GM12878 (cell line): ENCODE measurements around the gene IQCH. TPM values are rescaled to one million over a fixed set of nuclear protein-coding genes. Genes with fewer than 3 reads are reported as not detected.

Source experiments
- ATAC-seq: fragments of 200-7000 bp; cut with Tn5 transposase; 3 replicates; pipeline ENCODE4 v1.9.1; 2020; ENCODE audit warnings: mild to moderate bottlenecking, moderate library complexity
- BruUV-seq: library from RNA; stranded (reverse); fragments of 400-500 nt; replicated peaks from 2 replicates; lab custom pipeline; 2021; lab: Mats Ljungman, UMichigan
- CTCF ChIA-PET: fragments of 300-600 bp; sonication (Branson Sonifier 250); formaldehyde crosslinking; extraction: SDS; loops from one replicate; lab custom pipeline; 2021; ENCODE audit warnings: inconsistent platforms; lab: Yijun Ruan, JAX
- POLR2A ChIA-PET: fragments of 350-600 bp; formaldehyde crosslinking; extraction: SDS; loops from one replicate; lab custom pipeline; 2021; ENCODE audit warnings: inconsistent platforms; lab: Charles Lee
- RAD21 ChIA-PET: fragments of 300-600 bp; sonication (Branson Sonifier 250); formaldehyde crosslinking; loops from one replicate; lab custom pipeline; 2023; ENCODE audit warnings: antibody characterized with exemption; ENCODE audit not compliant: unreplicated experiment; lab: Charles Lee
- SMC1A ChIA-PET: fragments of 300-600 bp; sonication (Branson Sonifier 250); formaldehyde crosslinking; loops from one replicate; lab custom pipeline; 2023; ENCODE audit not compliant: unreplicated experiment, uncharacterized antibody; lab: Charles Lee
- DNase-seq: peaks from one replicate; pipeline ENCODE4 v3.0.0-alpha.2; 2011; ENCODE audit warnings: low read depth, low spot score
- FAIRE-seq: peaks from 3 replicates; lab custom pipeline; 2011; peaks lifted over from hg19 to GRCh38; lab: Jason Lieb, UNC
- H2AFZ ChIP-seq: 2 replicates; pipeline ENCODE4 v1.6.0; 2011; ENCODE audit warnings: low read depth, low read length, control low read depth; ENCODE audit not compliant: control insufficient read depth
- H3K27ac ChIP-seq: 2 replicates; pipeline ENCODE4 v1.5.1; 2011; ENCODE audit warnings: control low read depth; ENCODE audit not compliant: control insufficient read depth, insufficient read depth
- H3K27me3 ChIP-seq, 2 experiments: replicated peaks in 1 of 2; 2 replicates each; pipeline versions ENCODE4 v1.6.0 to v1.6.1; 2011; ENCODE audit warnings: low read length in 1 of 2; ENCODE audit not compliant: control insufficient read depth in 2 of 2, insufficient read depth in 2 of 2
- H3K36me3 ChIP-seq, 2 experiments: 2 replicates each; pipeline ENCODE4 v1.5.1; 2011; ENCODE audit warnings: low read length in 1 of 2; ENCODE audit not compliant: control insufficient read depth in 2 of 2, insufficient read depth in 2 of 2
- H3K4me1 ChIP-seq: 2 replicates; pipeline ENCODE4 v1.6.1; 2011; ENCODE audit warnings: mild to moderate bottlenecking, low read length, moderate library complexity, mixed read lengths; ENCODE audit not compliant: control insufficient read depth, insufficient read depth
- H3K4me2 ChIP-seq: 2 replicates; pipeline ENCODE4 v1.6.0; 2011; ENCODE audit warnings: control low read depth; ENCODE audit not compliant: control insufficient read depth, insufficient read depth
- H3K4me3 ChIP-seq: fragments of 200-600 bp; sonication (generic); 2 replicates; pipeline ENCODE4 v1.5.1; 2016
- H3K79me2 ChIP-seq: 2 replicates; pipeline ENCODE4 v1.6.0; 2011; ENCODE audit warnings: low read length; ENCODE audit not compliant: control insufficient read depth, insufficient read depth
- H3K9ac ChIP-seq: 2 replicates; pipeline ENCODE4 v1.8.0; 2011; ENCODE audit warnings: low read length, control low read depth, mixed read lengths; ENCODE audit not compliant: control insufficient read depth, insufficient read depth
- H3K9me3 ChIP-seq: replicated peaks from 3 replicates; pipeline ENCODE4 v1.5.1; 2011; ENCODE audit warnings: mild to moderate bottlenecking, low read length; ENCODE audit not compliant: control insufficient read depth, insufficient read depth
- H4K20me1 ChIP-seq: 2 replicates; pipeline ENCODE4 v1.6.0; 2011; ENCODE audit not compliant: control insufficient read depth, insufficient read depth
- CHD2 ChIP-seq: IDR thresholded peaks from 2 replicates; pipeline ENCODE4 v1.6.1; 2011; ENCODE audit warnings: low read depth, low read length, improper control_type of control experiment, borderline replicate concordance
- E2F8 ChIP-seq: fragments of 450-650 bp; IDR thresholded peaks from 2 replicates; pipeline ENCODE4 v1.6.1; 2018; ENCODE audit warnings: mild to moderate bottlenecking, low read depth, moderate library complexity; ENCODE audit not compliant: partially characterized antibody
- MEF2B ChIP-seq: fragments of 450-650 bp; IDR thresholded peaks from 2 replicates; pipeline ENCODE4 v1.6.1; 2018; ENCODE audit warnings: mild to moderate bottlenecking, moderate library complexity; ENCODE audit not compliant: partially characterized antibody, poor library complexity, severe bottlenecking
- SMC3 ChIP-seq: IDR thresholded peaks from 2 replicates; pipeline ENCODE4 v1.6.1; 2011; ENCODE audit warnings: low read length, improper control_type of control experiment, borderline replicate concordance
- ZNF274 ChIP-seq: IDR thresholded peaks from one replicate; pipeline ENCODE4 v1.8.0; 2011; ENCODE audit not compliant: insufficient read length, insufficient read depth
- WGBS: methylation state at CpG from one replicate; pipeline ENCODE4 v1.1.6; 2016; ENCODE audit warnings: low lambda C conversion rate; ENCODE audit not compliant: insufficient replicate concordance, insufficient coverage; ENCODE audit errors: missing lambda C conversion rate; 5-methylcytosine and 5-hydroxymethylcytosine counted together
- in situ Hi-C: fragments of 300-500 bp; cut with MboI; formaldehyde crosslinking; loops from 9 replicates; pipeline ENCODE4 v1.14.3; 2018; ENCODE audit warnings: mixed read lengths
- intact Hi-C: fragments of 100-400 bp; cut with micrococcal nuclease; formaldehyde crosslinking; loops from one replicate; pipeline ENCODE4 v1.14.2; 2022; ENCODE audit not compliant: unreplicated experiment
- polyA plus RNA-seq, 11 experiments: library from polyadenylated mRNA; depleted of rRNA in 4 of 11; unstranded in 6 of 11; stranded (reverse) in 5 of 11; fragments of >200 nt; fragmentation: Nextera tagmentation in 4 of 11; fragmentation: Illumina TruSeq in 1 of 11; extraction: Ambion mirVana in 4 of 11; extraction: Trizol in 1 of 11; gene quantifications; 1 replicate in 1 of 11; 2 replicates in 10 of 11; pipeline versions ENCODE4 v1.2.1 to v1.2.3, GENCODE V29; 2011 to 2016; ENCODE audit warnings: inconsistent platforms in 2 of 11, missing spikeins in 2 of 11, low read depth in 1 of 11
- total RNA-seq, 4 experiments: library from RNA; depleted of rRNA in 3 of 4; stranded (reverse); fragments of >200 nt in 3 of 4; fragmentation: Illumina TruSeq in 1 of 4; extraction: Trizol in 1 of 4; gene quantifications; 2 replicates each; pipeline versions ENCODE4 v1.2.1 to v1.2.3, GENCODE V29; 2013 to 2021
- TF ChIP-seq, protein P1 (sequence below): IDR thresholded peaks from 2 replicates; pipeline ENCODE4 v1.6.1; 2012; ENCODE audit warnings: low read depth, low read length, improper control_type of control experiment

IQCH gene
- total and polyA plus RNA-seq, 10 of the 15 experiments (the other 5 are each of a cell fraction or from before 2014, with no cell fraction given), result 0.29 to 1.3 (median 0.99) TPM

GRCh38 chr15:67547836-67548235 is 293.2 kb downstream of the IQCH start:
- Histone ChIP-seq H3K4me1 (peaks cover 12% of the 10 kb centered on the region), H3K9me3 (no peaks in the 10 kb centered on the region), H3K36me3 (peaks cover 2 to 3% of the 10 kb centered on the region in 2 experiments; a peak in 1 of 4 replicates), H3K27me3 (no peaks in the 10 kb centered on the region), H3K9ac (no peak overlapping the region), H4K20me1 (no peaks in the 10 kb centered on the region), H2AFZ (no peak overlapping the region), H3K79me2 (peaks cover 6% of the 10 kb centered on the region), H3K4me3 (no peak overlapping the region), H3K27ac (peak overlapping the region; percentile 7; the same call in 1 of the 2 replicates), H3K4me2 (no peak overlapping the region)
- in situ Hi-C loops, result loop anchor here (25.0 kb wide), 1 partner anchor 1264 kb away; the partner anchor contains the start of gene ANP32A
- intact Hi-C loops, result no loop called here
- FAIRE-seq (no peak), DNase-seq (no peak), ATAC-seq (no peak)
- ChIA-PET POLR2A (no interaction called here), RAD21 (interaction anchor here (0.7 kb wide), 1 partner anchor 10 kb away, joined by 3 read pairs; no protein-coding TSS in a partner anchor), CTCF (interaction anchor here (0.8 kb wide), 1 partner anchor 10 kb away, joined by 4 read pairs; no protein-coding TSS in a partner anchor), SMC1A (interaction anchor here (1.0 to 3.9 kb wide), 4 partner anchors 10 to 44 kb away, joined by 3 to 19 read pairs (median 8); partner anchors contain the start of gene C15orf61)
- BruUV-seq, result no TSS peak
- TF ChIP-seq E2F8 (no peak), ZNF274 (no peak), CHD2 (no peak), SMC3 (no peak), MEF2B (no peak)
- TF ChIP-seq, protein P1, sequence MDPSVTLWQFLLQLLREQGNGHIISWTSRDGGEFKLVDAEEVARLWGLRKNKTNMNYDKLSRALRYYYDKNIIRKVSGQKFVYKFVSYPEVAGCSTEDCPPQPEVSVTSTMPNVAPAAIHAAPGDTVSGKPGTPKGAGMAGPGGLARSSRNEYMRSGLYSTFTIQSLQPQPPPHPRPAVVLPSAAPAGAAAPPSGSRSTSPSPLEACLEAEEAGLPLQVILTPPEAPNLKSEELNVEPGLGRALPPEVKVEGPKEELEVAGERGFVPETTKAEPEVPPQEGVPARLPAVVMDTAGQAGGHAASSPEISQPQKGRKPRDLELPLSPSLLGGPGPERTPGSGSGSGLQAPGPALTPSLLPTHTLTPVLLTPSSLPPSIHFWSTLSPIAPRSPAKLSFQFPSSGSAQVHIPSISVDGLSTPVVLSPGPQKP, result no peak
- WGBS, result 77% methylated on average over 3 of the region's 3 CpGs
